DND-41 (cell line): ENCODE data around the gene HTT-AS.

Experiments
- CTCF ChIP-seq: IDR thresholded peaks from 2 replicates; pipeline ENCODE4 v1.5.1; 2012; ENCODE audit warnings: borderline replicate concordance, low read length, moderate library complexity, mild to moderate bottlenecking; ENCODE audit not compliant: poor library complexity, severe bottlenecking; ENCODE audit errors: extremely low read depth
- EZH2 ChIP-seq: IDR thresholded peaks from 3 replicates; pipeline ENCODE4 v1.6.1; 2012; ENCODE audit warnings: borderline replicate concordance, low read depth, mild to moderate bottlenecking, moderate library complexity, low read length, inconsistent platforms; ENCODE audit not compliant: severe bottlenecking

DNA sequence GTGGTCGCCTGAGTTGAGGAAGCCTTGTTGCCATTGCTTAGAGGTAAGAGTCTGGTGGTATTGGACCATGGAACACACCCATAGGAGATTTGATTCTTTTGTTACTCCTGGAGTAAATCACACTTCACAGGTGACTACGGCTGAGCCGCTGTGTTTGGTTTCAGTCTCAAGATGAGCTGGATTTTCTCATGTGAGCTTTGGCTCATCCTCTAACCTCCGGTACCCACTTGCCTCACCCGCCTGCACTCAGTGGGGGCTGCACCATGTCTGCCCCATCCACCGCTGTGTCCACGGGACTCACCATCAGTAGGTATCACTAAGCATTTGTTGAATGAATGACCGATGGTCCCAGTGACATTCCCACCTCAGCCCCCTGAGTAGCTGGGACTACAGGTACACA is 52.7 kb downstream of the HTT-AS start:
- no peak for TF ChIP-seq CTCF
- TF ChIP-seq EZH2 = no peak
